Type B pancreatic cell (in vitro differentiated cells): ENCODE measurements around the gene CACNA1H. TPM values are rescaled to one million over a fixed set of nuclear protein-coding genes. Genes with fewer than 3 reads are reported as not detected.

Experiments used
- DNase-seq: peaks from one replicate; pipeline ENCODE4 v3.0.0; 2021; ENCODE audit warnings: mixed read lengths; ENCODE audit not compliant: unreplicated experiment; ENCODE audit errors: extremely low spot score
- H3K27ac Mint-ChIP-seq: 2 replicates; pipeline ENCODE4 v1.8.0; 2021; ENCODE audit warnings: mild to moderate bottlenecking, mixed read lengths
- H3K27me3 Mint-ChIP-seq: 2 replicates; pipeline ENCODE4 v1.8.0; 2021; ENCODE audit warnings: mixed read lengths
- H3K36me3 Mint-ChIP-seq: 2 replicates; pipeline ENCODE4 v1.8.0; 2021; ENCODE audit warnings: mixed read lengths
- H3K4me1 Mint-ChIP-seq: one replicate; pipeline ENCODE4 v1.8.0; 2021; ENCODE audit warnings: mixed read lengths; ENCODE audit not compliant: unreplicated experiment
- H3K4me3 Mint-ChIP-seq: 2 replicates; pipeline ENCODE4 v1.8.0; 2021; ENCODE audit warnings: mild to moderate bottlenecking, mixed read lengths
- H3K9me3 Mint-ChIP-seq: 2 replicates; pipeline ENCODE4 v1.8.0; 2021; ENCODE audit warnings: mixed read lengths
- CTCF ChIP-seq: fragments of 200-600 bp; sonication (generic); conservative IDR thresholded peaks from 2 replicates; pipeline ENCODE4 v1.5.0; 2021; ENCODE audit warnings: antibody characterized with exemption, mild to moderate bottlenecking
- total RNA-seq: library from RNA; stranded (reverse); gene quantifications from 2 replicates; pipeline ENCODE4 v1.2.1, GENCODE V29; 2021; ENCODE audit warnings: low replicate concordance

The CACNA1H gene
- total RNA-seq, 1 donor from 2014 or later = 38.1 TPM

DNA sequence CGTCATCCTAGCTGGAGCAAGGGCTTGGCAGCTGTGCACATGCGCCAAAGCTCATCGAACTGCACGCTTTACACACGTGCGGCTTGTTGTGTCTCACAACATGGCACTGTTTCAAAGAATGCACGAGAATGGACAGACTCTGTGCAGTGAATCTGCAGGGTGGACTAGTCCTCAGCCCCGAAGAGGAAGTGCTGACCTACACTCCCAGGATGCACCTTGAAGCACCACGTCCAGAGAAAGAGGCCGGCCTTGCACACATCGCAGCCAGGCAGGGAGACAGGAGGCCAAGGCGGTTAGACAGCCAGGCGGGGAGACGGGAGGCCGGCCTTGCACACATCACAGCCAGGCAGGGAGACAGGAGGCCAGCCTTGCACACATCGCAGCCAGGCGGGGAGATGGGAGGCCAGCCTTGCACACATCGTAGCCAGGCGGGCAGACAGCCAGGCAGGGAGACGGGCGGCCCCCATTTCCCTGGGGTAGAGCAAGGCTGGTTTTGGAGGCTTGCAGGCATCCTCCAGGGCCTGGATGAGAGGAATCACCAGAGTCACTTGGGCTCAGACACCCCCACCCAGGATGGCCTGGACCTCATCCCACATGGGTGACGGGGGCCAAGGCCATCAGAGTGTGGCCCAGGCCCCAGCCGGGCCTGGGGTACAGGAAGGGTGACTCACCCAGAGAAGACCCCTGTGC is 9.0 kb upstream of the CACNA1H start:
- Mint-ChIP-seq H3K36me3 (no peaks in the 10 kb centered on the region), H3K27me3 (no peaks in the 10 kb centered on the region), H3K4me3 (no peak overlapping the region), H3K27ac (no peak overlapping the region), H3K9me3 (no peaks in the 10 kb centered on the region), H3K4me1 (peaks cover 4% of the 10 kb centered on the region)
- no peak for DNase-seq
- no peak for TF ChIP-seq CTCF

GRCh38 chr16:1144476-1145382 is 8.2 kb upstream of the CACNA1H start:
- Mint-ChIP-seq H3K4me1 (peaks cover 4% of the 10 kb centered on the region), H3K4me3 (no peak overlapping the region), H3K27ac (no peak overlapping the region), H3K27me3 (no peaks in the 10 kb centered on the region), H3K36me3 (no peaks in the 10 kb centered on the region), H3K9me3 (no peaks in the 10 kb centered on the region)
- no peak for DNase-seq
- TF ChIP-seq CTCF = no peak

DNA sequence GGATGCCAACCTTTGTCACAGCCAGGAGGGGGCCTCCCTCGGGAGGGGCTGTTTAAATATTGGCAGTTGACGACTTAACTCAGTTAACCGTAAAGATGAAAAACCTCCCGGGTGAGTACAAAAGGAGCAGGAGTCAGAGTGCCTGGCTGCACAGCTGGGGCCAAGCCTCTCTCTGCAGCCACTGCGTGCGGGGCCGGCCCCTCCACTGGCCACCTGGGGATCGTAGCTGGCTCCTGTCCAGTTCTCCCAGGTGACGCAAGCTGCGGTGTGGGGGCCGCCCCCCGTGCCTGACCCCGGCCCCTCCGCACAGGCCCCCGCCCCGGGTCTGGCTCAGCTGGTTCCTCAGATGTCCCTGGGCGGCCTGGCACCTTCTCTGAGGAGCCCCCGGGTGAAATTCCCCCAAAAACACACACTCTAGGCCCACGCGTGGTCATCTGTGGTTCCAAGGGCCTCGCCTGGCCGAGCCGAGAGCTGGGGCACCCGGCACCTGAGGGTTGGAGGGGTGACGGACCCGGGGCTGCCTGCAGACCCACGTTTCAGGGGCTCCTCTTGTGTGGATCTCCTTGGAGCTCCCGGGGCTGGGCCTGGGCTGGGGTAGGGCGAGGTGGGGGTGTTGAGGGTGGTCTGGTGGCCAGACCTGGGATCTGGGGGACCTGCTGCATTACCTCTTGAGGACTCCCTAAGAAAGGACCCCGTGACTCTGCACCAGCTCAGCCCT is 7.4 kb upstream of the CACNA1H start:
- H3K27me3 Mint-ChIP-seq = no peaks in the 10 kb centered on the region
- DNase-seq = no peak
- TF ChIP-seq CTCF = no peak
- H3K36me3 Mint-ChIP-seq = no peaks in the 10 kb centered on the region
- H3K27ac Mint-ChIP-seq = no peak overlapping the region
- no peak overlapping the region for H3K4me3 Mint-ChIP-seq
- peaks cover 4% of the 10 kb centered on the region for H3K4me1 Mint-ChIP-seq
- no peaks in the 10 kb centered on the region for H3K9me3 Mint-ChIP-seq

GRCh38 chr16:1146409-1146808 is 6.5 kb upstream of the CACNA1H start:
- Mint-ChIP-seq H3K27ac (no peak overlapping the region), H3K36me3 (no peaks in the 10 kb centered on the region), H3K9me3 (no peaks in the 10 kb centered on the region), H3K4me3 (no peak overlapping the region), H3K27me3 (no peaks in the 10 kb centered on the region), H3K4me1 (peaks cover 4% of the 10 kb centered on the region)
- TF ChIP-seq CTCF = no peak
- no peak for DNase-seq

- no peak overlapping the region for H3K4me3 Mint-ChIP-seq
- H3K36me3 Mint-ChIP-seq = no peaks in the 10 kb centered on the region
- peaks cover 4% of the 10 kb centered on the region for H3K4me1 Mint-ChIP-seq
- no peak for TF ChIP-seq CTCF
- DNase-seq = no peak
- no peaks in the 10 kb centered on the region for H3K9me3 Mint-ChIP-seq
- H3K27ac Mint-ChIP-seq = no peak overlapping the region
- no peaks in the 10 kb centered on the region for H3K27me3 Mint-ChIP-seq
Observed at GRCh38 chr16:1147027-1147426, 5.9 kb upstream of the CACNA1H start.
